CD14-positive monocyte (primary cell): ENCODE data around the gene PAQR9. TPM values are rescaled to one million over a fixed set of nuclear protein-coding genes. Genes with fewer than 3 reads are reported as not detected.

ENCODE experiments used
- DNase-seq, 3 donors: peaks; one replicate each; pipeline ENCODE4 v3.0.0-alpha.2; 2011 to 2022
- H2AFZ ChIP-seq: 2 replicates; pipeline ENCODE4 v1.6.0; 2012; ENCODE audit warnings: mild to moderate bottlenecking, low read depth, low read length, inconsistent platforms; ENCODE audit not compliant: insufficient read depth, poor library complexity, severe bottlenecking
- H3K27ac ChIP-seq, 2 donors: 1 replicate in 1 of 2; 2 replicates in 1 of 2; pipeline ENCODE4 v1.5.1; 2012 to 2013; ENCODE audit warnings: low read length in 2 of 2, control low read depth in 1 of 2, inconsistent platforms in 1 of 2, low read depth in 1 of 2, mild to moderate bottlenecking in 1 of 2
- H3K27me3 ChIP-seq, 2 donors: one replicate each; pipeline versions ENCODE4 v1.6.0 to v1.6.1; 2011 to 2013; ENCODE audit warnings: low read length in 2 of 2; ENCODE audit not compliant: control insufficient read depth in 2 of 2, insufficient read depth in 2 of 2
- H3K36me3 ChIP-seq, 2 donors: replicated peaks in 1 of 2; 1 replicate in 1 of 2; 2 replicates in 1 of 2; pipeline versions ENCODE4 v1.5.1 to v1.6.1; 2012 to 2013; ENCODE audit warnings: low read length in 2 of 2, control low read depth in 1 of 2, inconsistent platforms in 1 of 2, mild to moderate bottlenecking in 1 of 2; ENCODE audit not compliant: insufficient read depth in 2 of 2, control insufficient read depth in 1 of 2
- H3K4me1 ChIP-seq, 2 donors: 1 replicate in 1 of 2; 2 replicates in 1 of 2; pipeline versions ENCODE4 v1.5.1 to v1.6.1; 2012 to 2013; ENCODE audit warnings: low read length in 2 of 2, control low read depth in 1 of 2, inconsistent platforms in 1 of 2, mild to moderate bottlenecking in 1 of 2, moderate library complexity in 1 of 2; ENCODE audit not compliant: insufficient read depth in 2 of 2, control insufficient read depth in 1 of 2
- H3K4me2 ChIP-seq: replicated peaks from 2 replicates; pipeline ENCODE3; 2012; ENCODE audit warnings: low read length, moderate library complexity, mild to moderate bottlenecking; ENCODE audit not compliant: poor library complexity, severe bottlenecking; ENCODE audit errors: extremely low read depth
- H3K4me3 ChIP-seq, 3 experiments: fragments of 200-600 bp in 1 of 3; sonication (generic) in 1 of 3; replicated peaks in 1 of 3; 1 replicate in 2 of 3; 2 replicates in 1 of 3; pipeline ENCODE4 v1.5.1; 2011 to 2013; ENCODE audit warnings: low read length in 3 of 3, mild to moderate bottlenecking in 3 of 3, control low read depth in 2 of 3, low read depth in 2 of 3, inconsistent platforms in 1 of 3, moderate library complexity in 1 of 3
- H3K79me2 ChIP-seq: 2 replicates; pipeline ENCODE4 v1.6.0; 2012; ENCODE audit warnings: mild to moderate bottlenecking, control low read depth, inconsistent platforms, low read length, moderate library complexity; ENCODE audit not compliant: insufficient read depth
- H3K9ac ChIP-seq: 2 replicates; pipeline ENCODE4 v1.6.0; 2017; ENCODE audit warnings: low read length, mild to moderate bottlenecking; ENCODE audit not compliant: insufficient read depth, poor library complexity, severe bottlenecking
- H3K9me3 ChIP-seq, 2 donors: replicated peaks in 1 of 2; 1 replicate in 1 of 2; 2 replicates in 1 of 2; pipeline versions ENCODE4 v1.5.1 to v1.6.1; 2012 to 2013; ENCODE audit warnings: low read length in 2 of 2, control low read depth in 1 of 2; ENCODE audit not compliant: control insufficient read depth in 1 of 2, insufficient read depth in 1 of 2
- H4K20me1 ChIP-seq: 2 replicates; pipeline ENCODE4 v1.6.0; 2012; ENCODE audit warnings: mild to moderate bottlenecking, low read length, control low read depth, moderate library complexity; ENCODE audit not compliant: insufficient read depth
- H3K27ac Mint-ChIP-seq, 7 donors: one replicate each; pipeline ENCODE4 v1.8.0; 2020; ENCODE audit warnings: mild to moderate bottlenecking in 7 of 7, mixed read lengths in 7 of 7, moderate library complexity in 6 of 7, inconsistent platforms in 2 of 7
- H3K27me3 Mint-ChIP-seq, 3 donors: one replicate each; pipeline ENCODE4 v1.8.0; 2021 to 2022; ENCODE audit warnings: low read depth in 3 of 3, mild to moderate bottlenecking in 3 of 3, mixed read lengths in 3 of 3, moderate library complexity in 3 of 3, inconsistent platforms in 1 of 3
- H3K36me3 Mint-ChIP-seq, 2 donors: one replicate each; pipeline ENCODE4 v1.8.0; 2020; ENCODE audit warnings: mixed read lengths in 2 of 2, inconsistent platforms in 1 of 2, mild to moderate bottlenecking in 1 of 2
- H3K4me1 Mint-ChIP-seq: one replicate; pipeline ENCODE4 v1.8.0; 2020; ENCODE audit warnings: mild to moderate bottlenecking, mixed read lengths
- H3K4me3 Mint-ChIP-seq, 2 donors: one replicate each; pipeline ENCODE4 v1.8.0; 2020; ENCODE audit warnings: mild to moderate bottlenecking in 2 of 2, mixed read lengths in 2 of 2, moderate library complexity in 1 of 2
- H3K9me3 Mint-ChIP-seq, 7 donors: one replicate each; pipeline ENCODE4 v1.8.0; 2020 to 2022; ENCODE audit warnings: mixed read lengths in 7 of 7, mild to moderate bottlenecking in 6 of 7, moderate library complexity in 6 of 7, inconsistent platforms in 2 of 7
- CTCF ChIP-seq: fragments of 200-600 bp; IDR thresholded peaks from one replicate; pipeline ENCODE4 v1.8.0; 2022; ENCODE audit warnings: antibody characterized with exemption, mild to moderate bottlenecking
- WGBS: methylation state at CpG from one replicate; pipeline ENCODE4 v1.1.5; 2013; ENCODE audit warnings: missing lambda C conversion rate; ENCODE audit not compliant: insufficient coverage; 5-methylcytosine and 5-hydroxymethylcytosine counted together
- intact Hi-C, 2 donors: fragments of 100-400 bp; cut with micrococcal nuclease; formaldehyde crosslinking; loops; one replicate each; pipeline versions ENCODE4 v1.15.0 to v1.15.1; 2023
- polyA plus RNA-seq, 3 donors: library from polyadenylated mRNA; depleted of rRNA in 1 of 3; unstranded in 2 of 3; stranded (reverse) in 1 of 3; fragments of 300-500 nt in 2 of 3; fragments of >200 nt in 1 of 3; fragmentation: Illumina TruSeq in 2 of 3; gene quantifications; 1 replicate in 2 of 3; 2 replicates in 1 of 3; pipeline ENCODE4 v1.2.3, GENCODE V29; 2012 to 2021

Gene PAQR9
- polyA plus RNA-seq, 3 donors, result not detected

GRCh38 chr3:143001369-143002082 is 38.1 kb upstream of the PAQR9 start, which contains the start of gene U2SURP:
TSS of gene U2SURP (plus strand) at chr3:143001570. CDS start at chr3:143001629, 59 bp downstream.
- Histone ChIP-seq H3K4me1 (peaks cover 18 to 24% of the 10 kb centered on the region in 2 donors), H3K9me3 (no peaks in the 10 kb centered on the region), H3K36me3 (no peaks in the 10 kb centered on the region), H3K79me2 (peaks cover 58% of the 10 kb centered on the region), H3K27me3 (no peaks in the 10 kb centered on the region), H3K4me3 (peak within 1 kb of the TSS; percentile 67 to 94 (median 93)), H3K4me2 (peak within 1 kb of the TSS; percentile 83), H3K9ac (peak within 1 kb of the TSS; percentile 93), H2AFZ (peak within 1 kb of the TSS; percentile 88), H3K27ac (peak within 1 kb of the TSS; percentile 95 to 96), H4K20me1 (peaks cover 20% of the 10 kb centered on the region)
- WGBS, result under 1% methylated on average over 54 of the region's 55 CpGs
- Mint-ChIP-seq H3K9me3 (no peaks in the 10 kb centered on the region), H3K4me1 (peaks cover 24% of the 10 kb centered on the region), H3K27ac (peak within 1 kb of the TSS; percentile 97 to 100 (median 99)), H3K36me3 (no peaks in the 10 kb centered on the region), H3K27me3 (peaks cover 0 to 4% (median under 1%) of the 10 kb centered on the region in 3 donors), H3K4me3 (peak within 1 kb of the TSS; percentile 94 to 98)
- DNase-seq, result peak; percentile 92 to 99 (median 96)
- intact Hi-C loops, result loop anchor here in 1 of 2 donors (10.0 kb wide), 1 partner anchor 557 kb away; the partner anchor contains the start of gene XRN1
- TF ChIP-seq CTCF, result no peak

GRCh38 chr3:143001034-143001368 is 37.5 kb upstream of the PAQR9 start:
- peaks cover 53% of the 10 kb centered on the region for H3K79me2 ChIP-seq
- DNase-seq, result no peak
- H3K36me3 ChIP-seq, result no peaks in the 10 kb centered on the region

More at GRCh38 chr3:143001034-143001368, 37.5 kb upstream of the PAQR9 start:
- intact Hi-C loops, result loop anchor here in 1 of 2 donors (10.0 kb wide), 1 partner anchor 556 kb away; the partner anchor contains the start of gene XRN1
- Histone ChIP-seq H2AFZ (peak overlapping the region; percentile 88), H3K9ac (peak overlapping the region; percentile 93), H3K4me3 (peak overlapping the region; percentile 67 to 94 (median 93)), H4K20me1 (peaks cover 15% of the 10 kb centered on the region), H3K4me1 (peaks cover 18 to 24% of the 10 kb centered on the region in 2 donors), H3K4me2 (peak overlapping the region; percentile 83), H3K27ac (peak overlapping the region; percentile 95 to 96), H3K27me3 (no peaks in the 10 kb centered on the region), H3K9me3 (no peaks in the 10 kb centered on the region)
- WGBS, result 0% methylated on average over 12 of the region's 15 CpGs
- H3K4me3 Mint-ChIP-seq, result peak overlapping the region; percentile 94 to 98
- peaks cover 23% of the 10 kb centered on the region for H3K4me1 Mint-ChIP-seq
- H3K9me3 Mint-ChIP-seq, result no peaks in the 10 kb centered on the region
- no peak for TF ChIP-seq CTCF
- no peaks in the 10 kb centered on the region for H3K36me3 Mint-ChIP-seq
- H3K27me3 Mint-ChIP-seq, result peaks cover 0 to 5% (median 3%) of the 10 kb centered on the region in 3 donors
- H3K27ac Mint-ChIP-seq, result peak overlapping the region; percentile 97 to 100 (median 99)
